A172 (cell line): Measurements from ENCODE around the gene SIGLEC7. TPM values are rescaled to one million over a fixed set of nuclear protein-coding genes. Genes with fewer than 3 reads are reported as not detected.

Experiments
- total RNA-seq: library from RNA; depleted of rRNA; stranded (reverse); fragments of >200 nt; shearing (Covaris generic); gene quantifications from 2 replicates; pipeline ENCODE4 v1.2.3, GENCODE V29; 2014; rRNA removed

Gene SIGLEC7
- total RNA-seq, 1 experiment from 2014 or later: not detected

Other genes starting within 250 kb of the SIGLEC7 start
- gene KLK4, start 230.9 kb upstream of the SIGLEC7 start, total RNA-seq: not detected in 2 replicates
- not detected in 2 replicates for gene KLK5, start 189.3 kb upstream of the SIGLEC7 start, total RNA-seq
- gene KLK6, start 172.7 kb upstream of the SIGLEC7 start, total RNA-seq: 0.07 and 0.12 TPM in 2 replicates
- not detected in 2 replicates for gene KLK7, start 158.4 kb upstream of the SIGLEC7 start, total RNA-seq
- gene KLK8, start 140.7 kb upstream of the SIGLEC7 start, total RNA-seq: not detected in 2 replicates
- not detected in 2 replicates for gene KLK10, start 122.6 kb upstream of the SIGLEC7 start, total RNA-seq
- gene KLK11, start 115.7 kb upstream of the SIGLEC7 start, total RNA-seq: not detected in 2 replicates
- not detected in 2 replicates for gene KLK12, start 107.3 kb upstream of the SIGLEC7 start, total RNA-seq
- not detected in 2 replicates for gene KLK13, start 77.2 kb upstream of the SIGLEC7 start, total RNA-seq
- gene KLK14, start 59.4 kb upstream of the SIGLEC7 start, total RNA-seq: not detected in 2 replicates
- 4.3 and 8.6 TPM in 2 replicates for gene CTU1, start 33.9 kb upstream of the SIGLEC7 start, total RNA-seq
- 0.43 TPM in 1 of 2 replicates, not detected in the other for gene SIGLEC9, start 17.4 kb upstream of the SIGLEC7 start, total RNA-seq
- gene CD33, start 82.8 kb downstream of the SIGLEC7 start, total RNA-seq: 1.2 and 3.1 TPM in 2 replicates
- gene SIGLECL1, start 108.8 kb downstream of the SIGLEC7 start, total RNA-seq: not detected in 2 replicates
- gene IGLON5, start 169.3 kb downstream of the SIGLEC7 start, total RNA-seq: not detected in 2 replicates
- 0.31 and 0.79 TPM in 2 replicates for gene VSIG10L, start 199.8 kb downstream of the SIGLEC7 start, total RNA-seq
- gene ETFB, start 224.1 kb downstream of the SIGLEC7 start, total RNA-seq: 48.5 and 50.3 TPM in 2 replicates
- not detected in 2 replicates for gene CLDND2, start 226.7 kb downstream of the SIGLEC7 start, total RNA-seq
- gene NKG7, start 230.4 kb downstream of the SIGLEC7 start, total RNA-seq: not detected in 2 replicates
- gene LIM2, start 245.7 kb downstream of the SIGLEC7 start, total RNA-seq: not detected in 2 replicates
- not detected in 2 replicates for gene C19orf84, start 248.3 kb downstream of the SIGLEC7 start, total RNA-seq